HG03196 (cell line): ENCODE results near the gene ORAI1.
"Not testable (repeated sequence)": the region's sequence is repeated elsewhere in the genome, so short reads cannot be mapped to it uniquely, and the experiment has no call there.

Source experiments
- ATAC-seq: cut with Tn5 transposase; IDR thresholded peaks from one replicate; pipeline ENCODE4 v1.9.1; 2021; ENCODE audit not compliant: unreplicated experiment

Gene ORAI1

GRCh38 chr12:121626087-121626852, at the start of gene ORAI1:
TSS of gene ORAI1 (plus strand) at chr12:121626530.
- peak; percentile 64 for ATAC-seq

DNA sequence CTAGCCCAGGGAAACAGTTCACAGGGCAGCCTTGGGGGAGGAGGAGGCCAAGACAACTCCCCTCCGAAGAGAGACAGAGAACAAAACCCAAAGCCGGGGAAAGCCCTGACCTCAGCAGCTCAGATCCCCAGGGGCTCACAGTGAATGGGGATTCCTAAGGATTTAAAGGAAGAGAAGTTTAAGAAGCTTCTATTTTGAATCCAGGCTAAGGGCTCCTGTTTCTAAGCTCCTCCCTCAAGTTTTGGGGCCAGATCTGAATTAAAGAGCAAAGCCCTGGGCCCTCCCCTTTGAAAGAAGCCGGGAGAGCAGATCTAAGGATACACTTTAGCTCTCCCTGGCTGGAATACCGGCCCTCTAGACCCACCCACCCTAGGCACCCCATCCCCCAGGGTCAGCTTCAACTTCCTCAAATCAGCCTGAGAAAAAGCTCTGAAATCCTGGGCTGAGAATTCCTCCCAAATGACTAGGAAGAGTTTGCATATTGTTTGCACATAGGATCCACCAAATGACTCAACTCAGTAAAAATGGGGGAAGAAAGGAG, 49.4 kb upstream of the ORAI1 start:
- ATAC-seq, result no peak

DNA sequence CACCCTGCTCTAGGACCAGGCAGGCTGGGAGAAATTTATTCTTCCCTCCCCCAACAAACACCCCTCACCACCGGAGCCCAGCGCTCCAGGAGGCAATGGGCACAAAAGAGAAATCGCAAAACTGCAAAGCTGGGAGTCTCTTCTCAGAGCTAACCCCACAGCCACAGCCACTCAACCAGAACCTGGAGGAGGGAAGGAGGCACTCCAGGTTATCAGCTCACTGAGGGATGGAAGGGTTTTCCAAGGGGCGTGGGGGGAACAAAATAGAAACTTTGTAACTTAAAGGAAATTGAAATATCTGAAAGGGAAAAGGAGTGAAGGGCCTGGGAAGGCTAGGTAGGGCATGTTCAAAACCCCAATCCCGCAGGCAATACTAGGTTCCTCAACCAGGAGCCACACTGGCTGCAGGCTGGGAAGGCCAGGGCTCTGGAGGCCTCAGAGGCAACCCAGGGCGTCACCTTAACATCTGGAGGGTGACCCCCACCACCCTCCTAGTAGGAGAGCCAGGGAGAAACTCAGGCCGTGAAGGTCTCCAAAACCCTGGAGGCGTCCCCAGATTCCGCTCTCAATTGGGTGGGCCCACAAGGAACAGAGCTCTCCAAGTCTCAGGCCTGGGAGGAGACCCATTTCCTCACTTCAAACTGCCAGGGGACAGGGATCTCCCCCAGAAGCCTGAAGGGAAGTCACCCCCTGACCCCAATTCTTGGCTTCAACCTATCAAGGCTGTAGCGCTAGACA, 48.7 kb upstream of the ORAI1 start:
- ATAC-seq, result no peak

GRCh38 chr12:121578230-121579189, 47.8 kb upstream of the ORAI1 start:
- ATAC-seq, result no peak

- no peak for ATAC-seq
Measured at GRCh38 chr12:121579190-121579791, 47.0 kb upstream of the ORAI1 start.

DNA sequence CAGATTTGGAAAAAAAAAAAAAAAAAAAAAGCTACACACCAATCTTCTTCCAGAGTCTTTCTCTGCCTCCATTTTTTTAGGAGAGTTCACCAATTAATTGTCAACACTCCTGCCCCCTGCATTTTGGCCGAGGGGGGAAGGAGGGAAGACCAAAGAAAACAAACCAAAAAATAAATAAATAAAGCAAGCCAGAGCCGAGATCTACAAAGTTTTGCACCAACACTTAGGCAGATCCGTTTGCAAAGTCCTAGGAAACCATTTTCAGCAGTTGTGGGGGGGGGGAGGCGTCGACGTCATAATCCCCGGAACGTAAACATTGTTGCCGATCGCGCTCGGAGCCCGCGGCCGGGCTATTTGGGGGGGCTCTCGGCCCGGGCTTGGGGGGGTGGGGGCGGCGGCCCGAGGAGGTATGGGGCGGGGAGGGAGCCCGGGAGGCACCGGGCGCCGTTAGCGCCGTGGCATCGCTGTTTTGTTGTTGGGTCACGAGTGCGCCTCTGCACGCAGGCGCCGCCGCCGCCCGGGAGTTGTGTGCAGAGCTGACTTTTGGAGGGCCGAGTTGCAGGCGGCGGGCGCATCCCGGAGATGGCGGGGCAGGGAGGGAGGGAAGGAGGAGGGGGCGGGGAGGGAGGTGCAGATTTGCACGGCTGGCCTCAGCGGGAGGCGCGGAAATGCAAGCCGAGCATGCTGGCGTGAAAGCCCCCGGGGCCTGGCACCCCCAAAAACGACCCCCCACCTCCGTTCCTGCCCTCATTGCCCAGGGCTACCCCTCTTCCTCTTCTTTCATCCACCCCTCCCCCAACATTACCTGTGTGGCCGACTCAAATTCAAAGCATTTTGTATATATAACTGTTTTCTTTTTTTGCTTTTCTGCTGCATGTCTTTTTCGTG, 46.1 kb upstream of the ORAI1 start:
- no peak for ATAC-seq

- ATAC-seq, result no peak
Measured at GRCh38 chr12:121580959-121581685, 45.2 kb upstream of the ORAI1 start, which contains the start of gene KDM2B. TSS of gene KDM2B (minus strand) at chr12:121581023. CDS start at chr12:121580911, 112 bp downstream.

GRCh38 chr12:121581686-121582429, 44.5 kb upstream of the ORAI1 start:
- no peak for ATAC-seq

- no peak for ATAC-seq
Measured at GRCh38 chr12:121582583-121583333, 43.6 kb upstream of the ORAI1 start.

DNA sequence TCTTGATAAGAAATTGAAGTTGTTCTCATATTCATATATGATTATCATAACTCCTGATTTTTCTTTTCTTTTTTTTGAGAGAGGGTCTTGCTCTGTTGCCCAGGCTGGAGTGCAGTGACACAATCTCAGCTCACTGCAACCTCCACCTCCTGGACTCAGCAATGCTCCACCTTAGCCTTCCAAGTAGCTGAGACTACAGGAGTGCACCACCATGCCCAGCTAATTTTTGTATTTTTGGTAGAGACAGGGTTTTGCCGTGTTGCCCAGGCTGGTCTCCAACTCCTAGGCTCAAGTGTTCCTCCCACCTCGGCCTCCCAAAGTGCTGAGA, 43.0 kb upstream of the ORAI1 start:
- not testable (repeated sequence) for ATAC-seq

DNA sequence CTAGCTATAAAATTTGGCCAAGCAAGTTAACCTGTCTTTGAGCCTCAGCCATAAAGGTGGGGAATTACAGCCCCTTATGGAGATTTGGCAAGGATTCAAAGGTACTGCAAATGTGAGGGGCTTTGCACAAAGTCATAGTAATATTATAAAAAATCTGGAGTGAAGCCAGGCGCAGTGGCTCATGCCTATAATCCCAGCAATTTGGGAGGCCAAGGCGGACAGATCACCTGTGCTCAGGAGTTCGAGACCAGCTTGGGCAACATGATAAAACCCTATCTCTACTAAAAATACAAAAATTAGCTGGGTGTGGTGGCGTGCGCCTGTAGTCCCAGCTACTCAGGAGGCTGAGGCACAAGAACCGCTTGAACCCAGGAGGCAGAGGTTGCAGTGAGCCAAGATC, 41.4 kb upstream of the ORAI1 start:
- ATAC-seq, result not testable (repeated sequence)

GRCh38 chr12:121590476-121591143, 35.7 kb upstream of the ORAI1 start:
- ATAC-seq, result peak; percentile 63

- ATAC-seq, result no peak
Measured at GRCh38 chr12:121592320-121592719, 34.0 kb upstream of the ORAI1 start.

DNA sequence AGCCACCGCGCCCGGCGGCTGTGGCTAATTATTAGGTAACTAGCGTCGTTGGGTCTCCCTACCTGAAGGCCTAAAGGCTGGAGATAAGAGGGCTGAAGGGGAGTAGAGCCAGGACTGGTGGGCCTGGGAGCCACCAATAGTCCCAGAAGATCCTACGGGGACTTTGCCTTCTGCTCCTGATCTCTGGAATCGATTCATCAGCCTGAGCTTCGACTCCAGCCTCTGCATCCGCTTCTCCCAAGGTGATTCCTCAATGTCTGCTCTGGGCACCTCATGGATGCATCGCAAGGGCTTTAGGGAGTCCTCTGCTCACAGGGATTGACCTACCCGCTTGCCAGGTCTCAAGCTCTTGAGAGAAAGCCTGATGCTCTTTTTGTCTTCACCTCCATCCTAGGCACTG, 30.8 kb upstream of the ORAI1 start:
- ATAC-seq, result no peak

DNA sequence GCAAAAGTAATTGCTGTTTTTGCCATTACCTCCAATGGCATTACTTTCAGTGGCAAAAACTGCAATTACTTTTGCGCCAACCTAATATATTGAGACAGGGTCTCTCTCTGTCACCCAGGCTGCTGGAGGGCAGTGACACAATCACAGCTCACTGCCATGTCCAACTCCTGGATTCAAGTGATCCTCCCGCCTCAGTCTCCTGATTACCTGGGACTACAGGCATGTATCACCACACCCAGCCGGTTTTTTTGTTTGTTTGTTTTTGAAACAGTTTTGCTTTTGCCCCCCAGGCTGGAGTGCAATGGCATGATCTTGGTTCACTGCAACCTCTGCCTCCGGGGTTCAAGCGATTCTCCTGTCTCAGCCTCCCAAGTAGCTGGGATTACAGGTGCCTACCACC, 29.8 kb upstream of the ORAI1 start:
- no peak for ATAC-seq

- ATAC-seq, result no peak
Measured at GRCh38 chr12:121600702-121601336, 25.5 kb upstream of the ORAI1 start.

DNA sequence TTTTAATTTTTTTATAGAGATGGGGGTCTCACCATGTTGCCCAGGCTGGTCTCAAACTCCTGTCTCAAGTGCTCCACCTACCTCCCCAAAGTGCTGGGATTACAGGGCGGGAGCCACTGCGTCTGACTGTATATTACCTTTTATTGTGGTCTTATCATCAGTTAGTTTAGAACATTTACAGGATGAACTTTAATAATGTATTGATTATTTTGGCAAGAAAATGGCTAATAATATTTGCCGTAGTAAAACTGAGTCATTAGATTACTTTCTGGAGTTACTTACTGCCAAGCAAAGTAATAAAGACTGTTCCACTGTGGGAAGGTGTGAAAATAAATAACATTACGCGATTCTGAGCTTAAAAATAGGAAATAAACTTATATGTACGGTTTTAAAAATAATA, 23.6 kb upstream of the ORAI1 start:
- no peak for ATAC-seq
